Neural cell (in vitro differentiated cells): ENCODE measurements around the gene CEACAM5. TPM values are rescaled to one million over a fixed set of nuclear protein-coding genes. Genes with fewer than 3 reads are reported as not detected.

Source experiments
- H2AFZ ChIP-seq: fragments of 200-600, 300-800 bp; sonication (generic), shearing (Covaris generic); 2 replicates; pipeline ENCODE4 v1.6.0; 2014; ENCODE audit warnings: low read depth, mild to moderate bottlenecking, antibody characterized with exemption, low read length, moderate library complexity
- H3F3A ChIP-seq: fragments of 200-600 bp; shearing (Covaris generic); 2 replicates; pipeline ENCODE4 v1.6.1; 2016; ENCODE audit warnings: mild to moderate bottlenecking, moderate library complexity, mixed read lengths, antibody characterized with exemption, low read length; ENCODE audit not compliant: insufficient read depth, poor library complexity, severe bottlenecking
- H3K27ac ChIP-seq: fragments of 200-600, 300-800 bp; sonication (generic), shearing (Covaris generic); 2 replicates; pipeline ENCODE4 v1.5.1; 2014; ENCODE audit warnings: mild to moderate bottlenecking, low read length, moderate library complexity
- H3K27me3 ChIP-seq: fragments of 300-800, 200-600 bp; sonication (generic), shearing (Covaris generic); 2 replicates; pipeline ENCODE4 v1.6.0; 2014; ENCODE audit warnings: mild to moderate bottlenecking, low read depth, low read length, moderate library complexity; ENCODE audit not compliant: insufficient read depth
- H3K36me3 ChIP-seq: fragments of 300-800, 200-600 bp; sonication (generic), shearing (Covaris generic); 2 replicates; pipeline ENCODE4 v1.5.1; 2014; ENCODE audit warnings: mild to moderate bottlenecking, antibody characterized with exemption, low read length, moderate library complexity; ENCODE audit not compliant: insufficient read depth
- H3K4me2 ChIP-seq: fragments of 300-800, 200-600 bp; sonication (generic), shearing (Covaris generic); 2 replicates; pipeline ENCODE4 v1.6.0; 2014; ENCODE audit warnings: mild to moderate bottlenecking, low read length
- H3K4me3 ChIP-seq: fragments of 300-800, 200-600 bp; sonication (generic), shearing (Covaris generic); 2 replicates; pipeline ENCODE4 v1.5.1; 2014; ENCODE audit warnings: mild to moderate bottlenecking, low read length, moderate library complexity
- H3K79me2 ChIP-seq: fragments of 200-600 bp; shearing (Covaris generic); replicated peaks from 2 replicates; pipeline ENCODE4 v1.6.0; 2014; ENCODE audit warnings: mild to moderate bottlenecking, low read length, moderate library complexity; ENCODE audit not compliant: insufficient read depth
- H3K9ac ChIP-seq: fragments of 300-800, 200-600 bp; sonication (generic), shearing (Covaris generic); 2 replicates; pipeline ENCODE4 v1.6.1; 2016; ENCODE audit warnings: mild to moderate bottlenecking, low read length, mixed read lengths
- H3K9me2 ChIP-seq: fragments of 200-600 bp; shearing (Covaris generic); 2 replicates; pipeline ENCODE4 v1.6.1; 2016; ENCODE audit warnings: mild to moderate bottlenecking, low read length, mixed read lengths; ENCODE audit not compliant: insufficient read depth
- H3K9me3 ChIP-seq: fragments of 200-600, 300-800 bp; sonication (generic), shearing (Covaris generic); 2 replicates; pipeline ENCODE4 v1.6.1; 2016; ENCODE audit warnings: mild to moderate bottlenecking, mixed run types, low read length, moderate library complexity, mixed read lengths
- H4K20me1 ChIP-seq: fragments of 200-600 bp; shearing (Covaris generic); 2 replicates; pipeline ENCODE4 v1.6.1; 2016; ENCODE audit warnings: mild to moderate bottlenecking, mixed run types; ENCODE audit not compliant: insufficient read depth
- EP300 ChIP-seq: fragments of 450-650 bp; conservative IDR thresholded peaks from 2 replicates; pipeline ENCODE4 v1.6.1; 2014; ENCODE audit warnings: antibody characterized with exemption, mild to moderate bottlenecking, moderate library complexity; ENCODE audit not compliant: poor library complexity, severe bottlenecking
- EZH2 ChIP-seq: fragments of 200-600, 300-800 bp; shearing (Covaris generic), sonication (generic); IDR thresholded peaks from 2 replicates; pipeline ENCODE4 v1.6.1; 2014; ENCODE audit warnings: antibody characterized with exemption, low read length, borderline replicate concordance, mild to moderate bottlenecking; ENCODE audit not compliant: insufficient read depth, poor library complexity, severe bottlenecking
- MXI1 ChIP-seq: fragments of 450-650 bp; conservative IDR thresholded peaks from 2 replicates; pipeline ENCODE4 v1.6.1; 2014; ENCODE audit warnings: antibody characterized with exemption, mild to moderate bottlenecking; ENCODE audit not compliant: poor library complexity, severe bottlenecking
- POLR2AphosphoS5 ChIP-seq: IDR thresholded peaks from 2 replicates; pipeline ENCODE4 v1.6.1; 2012
- RAD21 ChIP-seq: fragments of 450-650 bp; conservative IDR thresholded peaks from 2 replicates; pipeline ENCODE4 v1.6.1; 2014; ENCODE audit warnings: antibody characterized with exemption, mild to moderate bottlenecking, moderate library complexity
- SMC3 ChIP-seq: fragments of 450-650 bp; conservative IDR thresholded peaks from 2 replicates; pipeline ENCODE4 v1.6.1; 2014; ENCODE audit warnings: antibody characterized with exemption, mild to moderate bottlenecking, moderate library complexity; ENCODE audit not compliant: poor library complexity
- TAF1 ChIP-seq: IDR thresholded peaks from 2 replicates; pipeline ENCODE4 v1.6.1; 2012; ENCODE audit warnings: low read depth
- polyA plus RNA-seq: library from polyadenylated mRNA; depleted of rRNA; stranded (reverse); fragments of >200 nt; gene quantifications from 2 replicates; pipeline ENCODE4 v1.2.3, GENCODE V29; 2014
- TF ChIP-seq, protein P1 (sequence below): IDR thresholded peaks from 2 replicates; pipeline ENCODE4 v1.6.1; 2012; ENCODE audit warnings: borderline replicate concordance
- TF ChIP-seq, protein P2 (sequence below): fragments of 450-650 bp; IDR thresholded peaks from 2 replicates; pipeline ENCODE4 v1.5.1; 2014; ENCODE audit warnings: antibody characterized with exemption, mild to moderate bottlenecking, moderate library complexity; ENCODE audit not compliant: poor library complexity, severe bottlenecking

The CEACAM5 gene
- polyA plus RNA-seq, 1 donor from 2014 or later = not detected

DNA sequence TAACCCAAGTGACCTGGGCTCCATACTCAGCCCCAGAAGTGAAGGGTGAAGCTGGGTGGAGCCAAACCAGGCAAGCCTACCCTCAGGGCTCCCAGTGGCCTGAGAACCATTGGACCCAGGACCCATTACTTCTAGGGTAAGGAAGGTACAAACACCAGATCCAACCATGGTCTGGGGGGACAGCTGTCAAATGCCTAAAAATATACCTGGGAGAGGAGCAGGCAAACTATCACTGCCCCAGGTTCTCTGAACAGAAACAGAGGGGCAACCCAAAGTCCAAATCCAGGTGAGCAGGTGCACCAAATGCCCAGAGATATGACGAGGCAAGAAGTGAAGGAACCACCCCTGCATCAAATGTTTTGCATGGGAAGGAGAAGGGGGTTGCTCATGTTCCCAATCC lies 14.2 kb upstream of the CEACAM5 start:
- Histone ChIP-seq H3K9me2 (no peaks in the 10 kb centered on the region), H3K27ac (no peak overlapping the region), H3K4me2 (no peak overlapping the region), H2AFZ (no peak overlapping the region), H3K79me2 (no peaks in the 10 kb centered on the region), H3K9ac (no peak overlapping the region), H3K4me3 (no peak overlapping the region), H4K20me1 (no peaks in the 10 kb centered on the region), H3K27me3 (no peaks in the 10 kb centered on the region), H3K36me3 (no peaks in the 10 kb centered on the region), H3K9me3 (no peaks in the 10 kb centered on the region), H3F3A (no peaks in the 10 kb centered on the region)
- TF ChIP-seq SMC3 (no peak), RAD21 (no peak), TAF1 (no peak)

DNA sequence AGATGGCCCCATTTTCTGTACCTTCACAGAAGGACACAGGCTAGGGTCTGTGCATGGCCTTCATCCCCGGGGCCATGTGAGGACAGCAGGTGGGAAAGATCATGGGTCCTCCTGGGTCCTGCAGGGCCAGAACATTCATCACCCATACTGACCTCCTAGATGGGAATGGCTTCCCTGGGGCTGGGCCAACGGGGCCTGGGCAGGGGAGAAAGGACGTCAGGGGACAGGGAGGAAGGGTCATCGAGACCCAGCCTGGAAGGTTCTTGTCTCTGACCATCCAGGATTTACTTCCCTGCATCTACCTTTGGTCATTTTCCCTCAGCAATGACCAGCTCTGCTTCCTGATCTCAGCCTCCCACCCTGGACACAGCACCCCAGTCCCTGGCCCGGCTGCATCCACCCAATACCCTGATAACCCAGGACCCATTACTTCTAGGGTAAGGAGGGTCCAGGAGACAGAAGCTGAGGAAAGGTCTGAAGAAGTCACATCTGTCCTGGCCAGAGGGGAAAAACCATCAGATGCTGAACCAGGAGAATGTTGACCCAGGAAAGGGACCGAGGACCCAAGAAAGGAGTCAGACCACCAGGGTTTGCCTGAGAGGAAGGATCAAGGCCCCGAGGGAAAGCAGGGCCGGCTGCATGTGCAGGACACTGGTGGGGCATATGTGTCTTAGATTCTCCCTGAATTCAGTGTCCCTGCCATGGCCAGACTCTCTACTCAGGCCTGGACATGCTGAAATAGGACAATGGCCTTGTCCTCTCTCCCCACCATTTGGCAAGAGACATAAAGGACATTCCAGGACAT lies 13.4 kb upstream of the CEACAM5 start:
- Histone ChIP-seq H3K9ac (no peak overlapping the region), H3K27ac (no peak overlapping the region), H3K4me3 (no peak overlapping the region), H3K27me3 (no peaks in the 10 kb centered on the region), H3K4me2 (no peak overlapping the region), H3K9me2 (no peaks in the 10 kb centered on the region), H3K36me3 (no peaks in the 10 kb centered on the region), H3K79me2 (no peaks in the 10 kb centered on the region), H3F3A (no peaks in the 10 kb centered on the region), H2AFZ (no peak overlapping the region), H3K9me3 (no peaks in the 10 kb centered on the region), H4K20me1 (no peaks in the 10 kb centered on the region)
- TF ChIP-seq RAD21 = no peak
- TF ChIP-seq, protein P1, sequence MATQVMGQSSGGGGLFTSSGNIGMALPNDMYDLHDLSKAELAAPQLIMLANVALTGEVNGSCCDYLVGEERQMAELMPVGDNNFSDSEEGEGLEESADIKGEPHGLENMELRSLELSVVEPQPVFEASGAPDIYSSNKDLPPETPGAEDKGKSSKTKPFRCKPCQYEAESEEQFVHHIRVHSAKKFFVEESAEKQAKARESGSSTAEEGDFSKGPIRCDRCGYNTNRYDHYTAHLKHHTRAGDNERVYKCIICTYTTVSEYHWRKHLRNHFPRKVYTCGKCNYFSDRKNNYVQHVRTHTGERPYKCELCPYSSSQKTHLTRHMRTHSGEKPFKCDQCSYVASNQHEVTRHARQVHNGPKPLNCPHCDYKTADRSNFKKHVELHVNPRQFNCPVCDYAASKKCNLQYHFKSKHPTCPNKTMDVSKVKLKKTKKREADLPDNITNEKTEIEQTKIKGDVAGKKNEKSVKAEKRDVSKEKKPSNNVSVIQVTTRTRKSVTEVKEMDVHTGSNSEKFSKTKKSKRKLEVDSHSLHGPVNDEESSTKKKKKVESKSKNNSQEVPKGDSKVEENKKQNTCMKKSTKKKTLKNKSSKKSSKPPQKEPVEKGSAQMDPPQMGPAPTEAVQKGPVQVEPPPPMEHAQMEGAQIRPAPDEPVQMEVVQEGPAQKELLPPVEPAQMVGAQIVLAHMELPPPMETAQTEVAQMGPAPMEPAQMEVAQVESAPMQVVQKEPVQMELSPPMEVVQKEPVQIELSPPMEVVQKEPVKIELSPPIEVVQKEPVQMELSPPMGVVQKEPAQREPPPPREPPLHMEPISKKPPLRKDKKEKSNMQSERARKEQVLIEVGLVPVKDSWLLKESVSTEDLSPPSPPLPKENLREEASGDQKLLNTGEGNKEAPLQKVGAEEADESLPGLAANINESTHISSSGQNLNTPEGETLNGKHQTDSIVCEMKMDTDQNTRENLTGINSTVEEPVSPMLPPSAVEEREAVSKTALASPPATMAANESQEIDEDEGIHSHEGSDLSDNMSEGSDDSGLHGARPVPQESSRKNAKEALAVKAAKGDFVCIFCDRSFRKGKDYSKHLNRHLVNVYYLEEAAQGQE = no peak
- TF ChIP-seq SMC3 = no peak
- no peak for TF ChIP-seq TAF1
- no peak for TF ChIP-seq EZH2
- no peak for TF ChIP-seq MXI1
- TF ChIP-seq EP300 = no peak
- TF ChIP-seq, protein P2, sequence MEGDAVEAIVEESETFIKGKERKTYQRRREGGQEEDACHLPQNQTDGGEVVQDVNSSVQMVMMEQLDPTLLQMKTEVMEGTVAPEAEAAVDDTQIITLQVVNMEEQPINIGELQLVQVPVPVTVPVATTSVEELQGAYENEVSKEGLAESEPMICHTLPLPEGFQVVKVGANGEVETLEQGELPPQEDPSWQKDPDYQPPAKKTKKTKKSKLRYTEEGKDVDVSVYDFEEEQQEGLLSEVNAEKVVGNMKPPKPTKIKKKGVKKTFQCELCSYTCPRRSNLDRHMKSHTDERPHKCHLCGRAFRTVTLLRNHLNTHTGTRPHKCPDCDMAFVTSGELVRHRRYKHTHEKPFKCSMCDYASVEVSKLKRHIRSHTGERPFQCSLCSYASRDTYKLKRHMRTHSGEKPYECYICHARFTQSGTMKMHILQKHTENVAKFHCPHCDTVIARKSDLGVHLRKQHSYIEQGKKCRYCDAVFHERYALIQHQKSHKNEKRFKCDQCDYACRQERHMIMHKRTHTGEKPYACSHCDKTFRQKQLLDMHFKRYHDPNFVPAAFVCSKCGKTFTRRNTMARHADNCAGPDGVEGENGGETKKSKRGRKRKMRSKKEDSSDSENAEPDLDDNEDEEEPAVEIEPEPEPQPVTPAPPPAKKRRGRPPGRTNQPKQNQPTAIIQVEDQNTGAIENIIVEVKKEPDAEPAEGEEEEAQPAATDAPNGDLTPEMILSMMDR = no peak
- TF ChIP-seq POLR2AphosphoS5 = no peak
